NCI-H748 treated with DMSO at 0.1 percent for 48 hours (cell line): ENCODE data around the gene LALBA.
"Not testable (repeated sequence)": the region's sequence is repeated elsewhere in the genome, so short reads cannot be mapped to it uniquely, and the experiment has no call there.

Experiments used
- DNase-seq: peaks from one replicate; lab custom pipeline; 2025; lab: John Stamatoyannopoulos, UW

LALBA gene

DNA sequence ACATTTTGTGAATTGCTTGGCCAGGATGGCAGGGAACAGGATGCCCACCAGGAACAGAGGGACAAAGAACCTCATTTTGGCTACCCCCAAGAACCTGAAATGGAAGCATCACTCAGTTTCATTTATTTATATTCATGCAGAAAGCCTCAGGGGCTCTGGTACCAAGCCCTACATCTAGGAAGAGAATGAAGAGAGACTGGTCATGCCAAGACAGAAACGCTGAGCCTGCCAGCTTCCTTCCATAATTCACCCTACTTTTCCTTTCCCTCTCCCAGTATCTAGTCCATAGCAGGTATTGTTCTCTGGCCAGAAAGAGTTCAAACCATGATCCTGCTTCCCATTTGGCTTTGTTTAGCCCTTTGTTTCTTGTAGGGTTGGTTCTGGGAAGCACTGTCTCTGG is at the start of gene LALBA:
TSS of gene LALBA (minus strand) at position 101 of the 400 bp plus-strand sequence. CDS start at position 75, 26 bp downstream.
- DNase-seq, result no peak

GRCh38 chr12:48618541-48618940 is 48.7 kb upstream of the LALBA start:
- peak; percentile 43 for DNase-seq

DNA sequence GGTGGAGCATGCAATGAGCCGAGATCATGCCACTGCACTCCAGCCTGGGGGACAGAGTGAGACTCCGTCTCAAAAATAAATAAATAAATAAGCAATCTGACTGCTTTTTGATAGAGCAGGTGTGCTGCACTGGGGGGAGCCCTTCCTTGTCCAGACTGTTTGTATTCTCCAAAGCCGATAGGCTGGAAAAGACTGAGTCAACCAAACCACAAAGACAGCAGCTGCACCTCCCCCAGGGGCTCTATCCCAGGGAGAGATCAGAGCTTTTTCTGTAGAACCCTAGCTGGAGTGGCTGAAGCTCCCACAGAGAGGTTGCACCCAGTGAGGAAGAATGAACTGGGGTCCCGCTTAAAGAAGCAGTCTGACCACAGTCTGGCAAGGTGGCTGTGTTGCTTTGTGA is 45.8 kb upstream of the LALBA start:
- no peak for DNase-seq

- DNase-seq, result no peak
Observed at GRCh38 chr12:48613321-48613720, 43.5 kb upstream of the LALBA start.

- peak; percentile 61 for DNase-seq
Observed at GRCh38 chr12:48602192-48602989, 32.5 kb upstream of the LALBA start.

DNA sequence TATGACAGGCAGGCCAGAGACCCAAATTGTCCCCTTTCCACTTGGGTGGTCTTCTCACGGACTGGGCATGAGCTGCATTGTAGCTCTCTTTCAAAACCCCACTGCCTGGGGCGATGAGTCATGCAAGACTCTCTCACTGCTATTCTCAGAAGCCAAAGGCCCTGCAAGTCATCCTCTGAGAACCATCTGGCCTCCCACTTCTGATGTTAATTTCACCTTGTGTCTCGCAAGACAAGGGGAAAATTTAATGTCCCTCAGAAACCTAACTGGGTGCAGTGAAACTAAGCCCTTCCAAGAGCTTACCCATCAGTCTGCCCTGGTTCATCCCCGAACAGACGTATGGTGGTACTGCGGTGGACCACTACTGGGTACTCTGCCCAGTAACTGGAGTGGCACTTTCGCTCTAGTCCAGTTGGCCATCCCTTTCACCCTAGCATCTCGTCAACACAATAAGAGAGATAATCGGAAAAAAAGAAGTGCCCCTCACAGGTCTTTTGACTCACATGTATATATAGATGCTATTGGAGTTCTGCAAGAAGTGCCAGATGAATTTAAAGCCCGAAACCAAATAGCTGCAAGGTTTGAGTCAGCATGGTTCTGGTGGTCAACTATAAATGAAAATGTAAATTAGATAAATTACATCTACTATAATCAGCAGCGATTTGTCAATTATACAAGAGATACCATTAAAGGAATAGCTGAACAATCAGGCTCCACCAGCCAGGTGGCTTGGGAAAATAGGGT is 31.3 kb upstream of the LALBA start:
- no peak for DNase-seq

DNA sequence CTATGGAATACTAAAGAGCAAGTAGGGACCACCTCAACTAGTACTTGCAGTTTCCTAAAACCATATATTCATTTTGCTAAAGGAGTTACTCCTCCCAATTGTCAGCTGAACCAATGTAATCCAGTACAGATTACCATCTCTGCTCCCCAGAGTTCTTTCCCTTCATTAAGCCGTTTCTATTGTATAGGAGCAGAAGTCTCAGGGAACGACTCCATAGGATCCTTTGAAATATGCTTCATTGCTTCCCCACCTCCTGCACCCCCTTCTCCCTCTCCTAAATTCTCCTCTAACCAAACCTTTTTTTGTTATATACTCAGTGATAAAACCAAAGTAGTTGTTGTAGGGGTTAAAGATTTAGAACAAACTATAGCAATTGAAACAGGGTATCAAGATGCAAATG is 30.7 kb upstream of the LALBA start:
- DNase-seq, result no peak

DNA sequence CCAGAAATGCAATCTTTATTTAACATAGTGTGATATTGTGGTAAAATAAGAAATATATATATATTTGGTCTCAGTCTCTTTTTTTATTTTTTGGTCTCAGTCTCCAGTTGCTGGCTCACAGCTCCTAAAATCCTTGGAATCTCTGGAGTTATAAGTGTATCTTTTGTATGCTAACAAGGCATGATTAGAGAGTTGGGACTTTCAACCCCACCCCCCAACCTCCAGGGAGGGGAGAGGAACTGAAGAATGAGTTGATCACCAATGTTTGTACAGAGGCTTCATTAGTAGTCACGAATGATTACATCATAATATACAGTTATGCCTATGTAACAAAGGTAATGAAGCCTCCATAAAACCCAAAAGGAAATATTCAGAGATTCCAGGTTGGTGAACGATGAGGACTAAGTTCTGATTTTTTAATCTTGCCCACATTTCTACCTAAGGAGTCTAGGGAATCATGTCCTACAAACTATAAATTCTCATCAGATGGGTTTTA is 22.8 kb upstream of the LALBA start:
- no peak for DNase-seq

DNA sequence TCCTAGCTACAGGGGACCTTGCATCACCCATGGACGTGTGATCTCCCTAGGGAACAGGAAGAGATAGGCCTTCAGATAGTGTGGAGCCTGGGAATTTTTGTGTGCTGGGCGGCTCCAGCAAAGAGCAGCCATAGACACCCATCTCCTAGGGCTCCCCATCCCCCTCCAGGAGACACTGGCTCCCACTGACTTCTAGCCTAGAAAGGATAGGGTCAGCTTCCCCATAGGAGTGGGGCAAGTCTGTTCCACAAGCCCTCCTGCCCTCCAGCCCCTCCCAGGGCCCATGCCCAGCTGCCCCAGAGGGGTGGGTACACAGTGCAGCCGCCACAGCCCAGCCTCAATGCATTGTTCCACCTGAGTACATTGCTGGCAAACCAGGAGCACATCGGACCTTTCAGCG is 16.5 kb upstream of the LALBA start:
- no peak for DNase-seq

DNA sequence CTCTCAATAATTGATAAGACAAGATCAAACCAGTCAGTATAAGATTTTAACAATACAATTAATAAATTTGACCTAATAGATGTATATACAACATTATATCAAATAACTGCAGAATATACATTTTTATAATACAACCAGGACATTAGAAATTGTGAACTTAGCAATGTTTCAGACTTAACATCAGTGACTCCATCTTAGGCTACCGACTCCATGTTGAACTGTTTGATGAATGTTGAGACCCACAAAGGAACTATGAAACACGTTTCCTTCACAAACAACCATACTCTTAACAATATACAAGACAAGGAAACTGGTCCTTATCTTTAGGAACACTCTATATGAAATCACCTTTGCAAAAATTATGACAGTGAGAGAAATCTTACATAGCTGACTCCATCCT is 13.9 kb upstream of the LALBA start:
- no peak for DNase-seq

- DNase-seq, result no peak
Observed at GRCh38 chr12:48580831-48581230, 11.0 kb upstream of the LALBA start.

DNA sequence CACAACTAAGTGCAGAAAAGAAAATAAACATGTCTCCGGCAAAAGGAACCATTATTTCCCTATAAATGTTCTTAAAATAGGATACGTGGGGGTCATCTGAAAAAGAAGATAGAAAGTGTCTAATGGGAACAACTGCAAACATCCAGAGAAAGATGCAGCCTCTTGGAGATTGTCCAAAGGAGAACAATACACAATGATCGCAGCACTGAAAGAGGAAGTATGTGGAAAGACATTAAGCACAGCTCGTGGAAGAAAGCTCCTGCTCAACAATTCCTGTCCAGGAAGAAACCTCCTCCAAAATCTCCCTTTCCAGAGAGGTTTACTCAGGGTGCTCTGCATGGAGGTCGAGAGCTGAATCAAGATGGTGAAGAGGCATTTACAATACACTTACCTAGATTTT is 2.5 kb upstream of the LALBA start:
- DNase-seq, result no peak

GRCh38 chr12:48567731-48568130 is 2.1 kb downstream of the LALBA start:
- no peak for DNase-seq

DNA sequence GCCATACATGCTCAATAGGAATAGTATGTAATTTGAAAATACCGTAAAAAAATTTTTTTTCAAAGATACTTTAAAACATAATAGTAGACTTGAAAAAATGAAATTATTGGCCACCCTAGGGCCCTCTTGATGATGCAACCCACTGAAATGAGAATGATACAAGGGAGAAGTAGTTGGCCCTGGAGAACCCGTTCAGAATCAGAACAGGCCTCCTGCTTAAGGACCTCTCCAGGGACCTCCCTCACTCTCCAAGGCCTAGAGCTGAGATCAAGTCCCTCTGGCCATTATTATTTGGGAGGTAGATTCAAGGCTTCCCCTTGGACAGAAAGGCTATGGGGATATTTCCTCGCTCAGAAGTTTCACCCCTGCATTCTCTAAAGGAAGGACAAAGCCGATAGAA is 11.9 kb downstream of the LALBA start:
- DNase-seq, result no peak

DNA sequence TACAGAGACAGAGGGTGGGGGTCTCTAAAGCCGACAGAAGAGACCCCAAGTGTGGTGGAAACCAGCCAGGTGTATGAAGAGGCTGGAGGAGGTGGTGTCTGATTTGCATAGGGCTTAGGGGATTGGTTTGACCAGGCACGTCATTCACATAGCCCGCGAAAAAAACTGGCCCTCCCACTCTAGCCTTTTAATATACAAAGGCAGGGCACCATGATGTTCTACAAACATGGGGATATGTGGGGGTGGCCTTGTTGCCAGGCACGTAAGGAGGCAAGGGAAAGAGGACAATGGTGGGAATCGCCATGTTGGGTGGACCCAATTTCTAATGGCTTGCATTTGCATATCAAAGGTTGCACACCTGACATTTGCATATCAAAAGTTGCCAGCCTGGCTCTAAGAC is 13.2 kb downstream of the LALBA start:
- no peak for DNase-seq

GRCh38 chr12:48553666-48554343 is 16.0 kb downstream of the LALBA start:
- DNase-seq, result not testable (repeated sequence)

- DNase-seq, result not testable (repeated sequence)
Observed at GRCh38 chr12:48551636-48552035, 18.2 kb downstream of the LALBA start.

DNA sequence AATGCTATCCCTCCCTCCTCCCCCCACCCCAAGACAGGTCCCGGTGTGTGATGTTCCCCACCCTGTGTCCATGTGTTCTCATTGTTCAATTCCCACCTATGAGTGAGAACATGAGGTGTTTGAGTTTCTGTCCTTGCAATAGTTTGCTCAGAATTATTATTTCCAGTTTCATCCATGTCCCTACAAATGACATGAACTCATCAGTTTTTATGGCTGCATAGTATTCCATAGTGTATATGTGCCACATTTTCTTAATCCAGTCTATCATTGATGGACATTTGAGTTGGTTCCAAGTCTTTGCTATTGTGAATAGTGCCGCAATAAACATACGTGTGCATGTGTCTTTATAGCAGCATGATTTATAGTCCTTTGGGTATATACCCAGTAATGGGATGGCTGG is 22.8 kb downstream of the LALBA start:
- DNase-seq, result not testable (repeated sequence)

DNA sequence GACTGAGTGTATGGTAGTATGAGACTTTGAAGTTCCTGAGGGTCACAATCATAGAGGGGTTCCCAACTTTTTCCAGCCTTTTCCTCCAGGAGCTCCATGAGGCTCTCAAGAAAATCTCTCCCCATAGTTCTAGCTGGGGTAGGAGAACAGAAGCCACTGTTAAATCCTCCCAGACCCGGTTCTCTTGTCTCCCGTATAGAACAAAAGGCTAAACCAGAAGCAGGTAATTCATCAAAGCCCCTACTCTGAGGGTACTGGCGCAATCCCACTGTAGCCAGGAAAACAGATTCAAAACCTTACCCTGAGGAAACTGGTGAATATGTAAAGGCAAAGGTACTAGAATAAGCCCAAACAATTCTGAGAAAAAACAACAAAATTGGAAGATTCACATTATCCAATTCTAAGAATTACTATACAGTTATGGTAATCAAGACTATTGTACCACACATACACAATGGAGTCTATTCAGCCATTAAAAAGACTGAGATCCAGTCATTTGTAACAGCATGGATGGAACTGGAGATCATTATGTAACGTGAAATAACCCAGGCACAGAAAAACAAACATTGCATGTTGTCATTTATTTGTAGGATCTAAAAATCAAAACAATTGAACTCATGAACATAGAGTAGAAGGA is 23.9 kb downstream of the LALBA start:
- DNase-seq, result no peak

- DNase-seq, result peak; percentile 50
Observed at GRCh38 chr12:48542300-48542928, 27.4 kb downstream of the LALBA start.

DNA sequence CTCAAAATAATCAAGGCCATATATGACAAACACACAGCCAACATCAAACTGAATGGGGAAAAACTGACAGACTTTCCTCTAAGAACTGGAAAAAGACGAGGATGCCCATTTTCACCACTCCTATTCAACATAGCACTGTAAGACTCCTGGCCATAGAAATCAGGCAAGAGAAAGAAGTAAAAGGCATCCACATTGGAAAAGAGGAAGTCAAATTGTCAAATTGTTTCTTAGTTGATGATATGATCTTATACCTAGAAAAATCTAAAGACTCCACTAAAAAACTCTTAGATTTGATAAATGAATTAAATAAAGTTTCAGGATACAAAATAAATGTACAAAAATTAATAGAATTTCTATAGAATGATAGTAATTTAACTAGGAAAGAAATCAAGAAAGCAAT is 33.2 kb downstream of the LALBA start:
- no peak for DNase-seq

- no peak for DNase-seq
Observed at GRCh38 chr12:48532601-48533000, 37.2 kb downstream of the LALBA start.
